ENCODE results near the gene MGAT4D.

- TF ChIP-seq CTCF (IDR thresholded peaks at IDR 0.05) (no peak), POLR2A (IDR thresholded peaks at IDR 0.05) (no peak)
Observed at GRCh38 chr4:140497747-140498636, at the start of gene MGAT4D.

Measured in testis (tissue), 2 donors.